OCI-LY3 (cell line): Measurements from ENCODE around the gene DNAJA2.

Source experiments
- H2AFZ ChIP-seq: fragments of 200-600, 300-600 bp; shearing (Covaris generic); 2 replicates; pipeline ENCODE4 v1.6.0; 2014; ENCODE audit warnings: antibody characterized with exemption, low read depth, low read length
- H3K27ac ChIP-seq: fragments of 200-600, 300-600 bp; sonication (generic); 2 replicates; pipeline ENCODE4 v1.5.1; 2014; ENCODE audit warnings: mild to moderate bottlenecking, low read length, moderate library complexity, mixed read lengths
- H3K27me3 ChIP-seq: fragments of 200-600, 300-600 bp; sonication (generic); 2 replicates; pipeline ENCODE4 v1.6.1; 2014; ENCODE audit warnings: low read depth, low read length, mixed read lengths
- H3K36me3 ChIP-seq: fragments of 200-600, 300-600 bp; sonication (generic); replicated peaks from 2 replicates; pipeline ENCODE3; 2014; ENCODE audit warnings: low read depth, low read length, mixed read lengths
- H3K4me1 ChIP-seq: fragments of 300-600, 200-600 bp; sonication (generic); 2 replicates; pipeline ENCODE4 v1.6.1; 2014; ENCODE audit warnings: low read length, mixed read lengths
- H3K4me2 ChIP-seq: fragments of 200-600, 300-600 bp; sonication (generic); 2 replicates; pipeline ENCODE4 v1.6.1; 2014; ENCODE audit warnings: low read length, mixed read lengths
- H3K4me3 ChIP-seq: fragments of 300-600, 200-600 bp; sonication (generic); 2 replicates; pipeline ENCODE4 v1.5.1; 2014; ENCODE audit warnings: antibody characterized with exemption, mild to moderate bottlenecking, low read length, moderate library complexity
- H3K79me2 ChIP-seq: fragments of 300-600, 200-600 bp; shearing (Covaris generic); 2 replicates; pipeline ENCODE4 v1.6.1; 2014; ENCODE audit warnings: mild to moderate bottlenecking, low read length, mixed read lengths
- H3K9ac ChIP-seq: fragments of 300-600, 200-600 bp; shearing (Covaris generic); 2 replicates; pipeline ENCODE4 v1.6.0; 2014; ENCODE audit warnings: mild to moderate bottlenecking, low read length, moderate library complexity
- H3K9me3 ChIP-seq: fragments of 200-600, 300-600 bp; shearing (Covaris generic); 2 replicates; pipeline ENCODE4 v1.6.1; 2014; ENCODE audit warnings: low read length, mixed read lengths; ENCODE audit not compliant: insufficient read depth
- H4K20me1 ChIP-seq: fragments of 200-600, 300-600 bp; sonication (generic); 2 replicates; pipeline ENCODE4 v1.6.1; 2016; ENCODE audit warnings: low read length, mixed read lengths; ENCODE audit not compliant: insufficient read depth
- EZH2phosphoT487 ChIP-seq: fragments of 200-600 bp; shearing (Covaris generic); IDR thresholded peaks from 2 replicates; pipeline ENCODE4 v1.6.1; 2018; ENCODE audit warnings: antibody characterized with exemption, mixed run types, low read depth
- TF ChIP-seq, protein P1 (sequence below): fragments of 200-600, 300-600 bp; sonication (generic); IDR thresholded peaks from 2 replicates; pipeline ENCODE4 v1.5.1; 2014; ENCODE audit warnings: antibody characterized with exemption, low read length, low read depth

DNAJA2 gene

DNA sequence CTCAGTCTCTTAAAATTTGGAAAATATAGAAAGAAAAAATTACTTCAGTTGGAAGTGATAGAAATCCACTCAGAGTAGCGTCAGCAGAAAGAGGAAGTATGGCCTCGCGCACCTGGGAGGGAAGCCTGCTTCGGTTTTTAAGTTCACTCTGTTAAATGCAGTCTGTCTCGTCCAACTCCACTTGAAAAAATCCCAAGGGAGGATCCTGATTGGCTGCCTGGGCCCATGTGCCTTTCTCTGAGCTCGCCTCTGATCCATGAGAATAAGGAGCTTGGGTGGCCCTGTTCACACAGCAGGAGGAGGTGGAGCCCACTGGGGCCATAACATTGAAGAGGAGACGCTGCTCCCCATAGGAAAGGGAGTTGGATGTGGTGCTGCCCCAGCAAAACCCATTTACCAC, 40.7 kb downstream of the DNAJA2 start:
- H2AFZ ChIP-seq, result peak overlapping the region; percentile 69; the same call in 1 of the 2 replicates
- H3K79me2 ChIP-seq, result no peaks in the 10 kb centered on the region
- peak overlapping the region; percentile 52 for H3K4me2 ChIP-seq

DNA sequence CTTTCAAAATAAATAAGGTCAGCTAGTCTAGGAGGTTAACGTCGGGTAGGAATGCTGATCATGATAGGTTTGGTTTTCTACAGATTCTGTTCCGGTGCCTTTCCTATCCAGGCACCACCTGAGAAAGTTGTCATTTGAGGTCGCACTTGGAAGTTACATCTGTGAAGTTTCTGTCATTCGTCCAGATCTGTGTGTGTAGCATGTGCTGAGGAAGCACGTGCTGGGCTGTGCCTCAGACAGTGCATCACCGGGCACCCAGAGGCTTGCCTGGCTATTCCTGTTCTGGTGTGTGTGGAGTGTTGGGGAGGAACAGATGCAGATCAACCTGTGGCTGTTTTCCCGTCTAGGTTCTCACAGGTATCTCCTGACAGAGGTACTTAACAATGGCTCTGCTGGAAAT, 42.6 kb downstream of the DNAJA2 start:
- TF ChIP-seq, protein P1, sequence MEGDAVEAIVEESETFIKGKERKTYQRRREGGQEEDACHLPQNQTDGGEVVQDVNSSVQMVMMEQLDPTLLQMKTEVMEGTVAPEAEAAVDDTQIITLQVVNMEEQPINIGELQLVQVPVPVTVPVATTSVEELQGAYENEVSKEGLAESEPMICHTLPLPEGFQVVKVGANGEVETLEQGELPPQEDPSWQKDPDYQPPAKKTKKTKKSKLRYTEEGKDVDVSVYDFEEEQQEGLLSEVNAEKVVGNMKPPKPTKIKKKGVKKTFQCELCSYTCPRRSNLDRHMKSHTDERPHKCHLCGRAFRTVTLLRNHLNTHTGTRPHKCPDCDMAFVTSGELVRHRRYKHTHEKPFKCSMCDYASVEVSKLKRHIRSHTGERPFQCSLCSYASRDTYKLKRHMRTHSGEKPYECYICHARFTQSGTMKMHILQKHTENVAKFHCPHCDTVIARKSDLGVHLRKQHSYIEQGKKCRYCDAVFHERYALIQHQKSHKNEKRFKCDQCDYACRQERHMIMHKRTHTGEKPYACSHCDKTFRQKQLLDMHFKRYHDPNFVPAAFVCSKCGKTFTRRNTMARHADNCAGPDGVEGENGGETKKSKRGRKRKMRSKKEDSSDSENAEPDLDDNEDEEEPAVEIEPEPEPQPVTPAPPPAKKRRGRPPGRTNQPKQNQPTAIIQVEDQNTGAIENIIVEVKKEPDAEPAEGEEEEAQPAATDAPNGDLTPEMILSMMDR, result no peak
- TF ChIP-seq EZH2phosphoT487, result no peak
- Histone ChIP-seq H3K4me3 (no peak overlapping the region), H4K20me1 (no peaks in the 10 kb centered on the region), H3K4me2 (no peak overlapping the region), H2AFZ (no peak overlapping the region), H3K9me3 (no peaks in the 10 kb centered on the region), H3K9ac (no peak overlapping the region), H3K27ac (no peak overlapping the region), H3K4me1 (peaks cover 15% of the 10 kb centered on the region), H3K79me2 (no peaks in the 10 kb centered on the region), H3K36me3 (no peaks in the 10 kb centered on the region), H3K27me3 (no peaks in the 10 kb centered on the region)

More for the DNA sequence above, 40.7 kb downstream of the DNAJA2 start:
- H3K36me3 ChIP-seq, result no peaks in the 10 kb centered on the region
- TF ChIP-seq EZH2phosphoT487, result no peak
- TF ChIP-seq, protein P1, result no peak
- peak overlapping the region; percentile 44 for H3K4me3 ChIP-seq
- no peaks in the 10 kb centered on the region for H4K20me1 ChIP-seq
- no peaks in the 10 kb centered on the region for H3K9me3 ChIP-seq
- no peak overlapping the region for H3K27ac ChIP-seq
- peaks cover 15% of the 10 kb centered on the region for H3K4me1 ChIP-seq
- H3K9ac ChIP-seq, result 0 out of 2 replicates have a peak overlapping the region, but pooled peaks have one; percentile 15
- no peaks in the 10 kb centered on the region for H3K27me3 ChIP-seq

DNA sequence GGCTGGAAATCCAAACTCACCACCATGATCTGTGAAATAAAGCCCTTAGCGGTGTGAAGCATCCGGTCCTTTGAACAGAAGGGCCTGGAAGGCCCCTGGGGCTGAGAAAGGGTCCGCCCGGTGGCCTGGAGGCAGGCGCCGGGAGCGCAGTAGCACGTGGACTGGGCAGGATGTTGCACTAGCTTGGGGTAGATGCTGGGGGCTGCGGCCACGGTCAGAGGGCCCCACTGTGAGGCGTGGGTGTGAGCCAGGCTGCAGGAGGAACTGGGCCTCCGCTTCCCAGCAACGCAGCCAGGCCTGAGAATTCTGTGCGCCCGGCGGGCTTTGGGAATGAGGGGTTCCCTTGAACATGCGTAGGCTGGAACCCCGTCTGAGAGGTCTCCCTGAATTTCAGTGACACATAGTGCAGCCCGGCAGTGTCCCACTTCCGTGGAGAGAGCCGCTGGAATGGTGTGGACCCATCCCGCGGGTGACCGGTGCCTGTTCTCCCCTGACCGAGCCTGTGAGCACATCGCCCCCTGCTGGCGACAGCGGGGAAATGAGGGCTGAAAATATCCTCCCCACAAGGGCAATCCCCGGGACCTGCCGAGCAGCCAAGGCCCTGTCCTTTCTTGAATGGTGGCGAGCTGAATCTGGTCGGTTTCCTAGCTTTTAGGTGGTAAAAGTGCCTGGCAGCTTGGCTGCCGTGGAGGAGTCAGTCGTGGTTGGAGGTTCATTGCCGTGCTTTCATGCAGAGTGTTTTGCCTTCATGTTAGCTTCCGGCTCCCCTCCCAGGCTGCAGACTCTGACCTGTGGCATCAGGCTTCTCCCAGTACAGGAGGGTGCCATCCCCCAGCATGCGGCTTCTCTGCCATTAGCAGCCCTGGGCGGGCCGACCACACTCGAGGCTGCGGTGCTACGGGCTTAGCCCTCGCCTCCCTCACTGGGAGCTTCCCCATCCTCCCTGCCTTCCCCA, 43.8 kb downstream of the DNAJA2 start:
- Histone ChIP-seq H3K79me2 (no peaks in the 10 kb centered on the region), H3K4me1 (peaks cover 15% of the 10 kb centered on the region), H3K4me2 (peak overlapping the region; percentile 95), H3K27ac (no peak overlapping the region), H4K20me1 (no peaks in the 10 kb centered on the region), H3K9me3 (no peaks in the 10 kb centered on the region), H3K36me3 (no peaks in the 10 kb centered on the region), H3K9ac (peak overlapping the region; percentile 43), H2AFZ (peak overlapping the region; percentile 94), H3K27me3 (no peaks in the 10 kb centered on the region), H3K4me3 (peak overlapping the region; percentile 69)
- TF ChIP-seq EZH2phosphoT487, result no peak
- TF ChIP-seq, protein P1, result peak; percentile 93

DNA sequence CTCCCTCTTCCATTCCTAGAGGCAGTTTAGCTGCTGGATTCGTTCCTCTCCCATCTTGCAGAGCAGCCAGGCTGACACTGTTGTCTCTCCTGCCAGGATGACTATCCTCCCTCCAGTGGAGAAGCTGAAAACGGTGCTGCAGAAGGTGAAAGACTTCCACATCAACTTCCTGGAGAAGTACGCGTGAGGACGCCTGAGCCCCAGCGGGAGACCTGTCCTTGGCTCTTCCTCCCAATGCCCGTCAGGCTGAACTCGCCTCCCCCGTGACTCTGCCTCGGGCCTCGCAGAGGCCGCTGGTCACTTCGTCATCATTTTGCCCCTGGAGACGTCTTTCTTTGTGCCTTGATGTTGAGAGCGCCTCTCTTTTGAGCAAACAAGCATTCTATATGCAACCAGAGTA, 44.7 kb downstream of the DNAJA2 start:
- no peaks in the 10 kb centered on the region for H3K9me3 ChIP-seq
- no peak overlapping the region for H2AFZ ChIP-seq
- no peaks in the 10 kb centered on the region for H3K36me3 ChIP-seq
- peaks cover 15% of the 10 kb centered on the region for H3K4me1 ChIP-seq
- H3K4me2 ChIP-seq, result no peak overlapping the region
- H3K4me3 ChIP-seq, result no peak overlapping the region
- no peak overlapping the region for H3K9ac ChIP-seq
- no peak overlapping the region for H3K27ac ChIP-seq
- no peaks in the 10 kb centered on the region for H3K79me2 ChIP-seq
- no peaks in the 10 kb centered on the region for H4K20me1 ChIP-seq
- TF ChIP-seq EZH2phosphoT487, result no peak
- TF ChIP-seq, protein P1, result no peak
- H3K27me3 ChIP-seq, result no peaks in the 10 kb centered on the region
